NCI-H446 treated with DMSO at 0.1 percent for 48 hours (cell line): ENCODE data around the gene FAM171A1.
"Not testable (repeated sequence)": the region's sequence is repeated elsewhere in the genome, so short reads cannot be mapped to it uniquely, and the experiment has no call there.

Experiments used
- DNase-seq: peaks from one replicate; lab custom pipeline; 2025; lab: John Stamatoyannopoulos, UW

The FAM171A1 gene

GRCh38 chr10:15207410-15207809, 163.7 kb downstream of the FAM171A1 start:
- DNase-seq, result not testable (repeated sequence)

- no peak for DNase-seq
Measured at GRCh38 chr10:15202639-15203038, 168.4 kb downstream of the FAM171A1 start.

DNA sequence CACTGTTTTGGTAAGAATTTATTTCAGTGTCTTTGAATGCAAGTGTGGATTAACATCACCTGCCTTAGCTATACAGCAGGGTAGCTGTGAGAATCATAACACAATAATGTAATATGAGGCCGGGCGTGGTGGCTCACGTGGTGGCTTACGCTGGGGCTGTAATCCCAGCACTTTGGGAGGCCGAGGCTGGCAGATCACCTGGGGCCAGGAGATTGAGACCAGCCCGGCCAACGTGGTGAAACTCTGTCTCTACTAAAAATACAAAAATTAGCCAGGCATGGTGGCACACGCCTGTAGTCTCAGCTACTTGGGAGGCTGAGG, 168.8 kb downstream of the FAM171A1 start:
- DNase-seq, result not testable (repeated sequence)

DNA sequence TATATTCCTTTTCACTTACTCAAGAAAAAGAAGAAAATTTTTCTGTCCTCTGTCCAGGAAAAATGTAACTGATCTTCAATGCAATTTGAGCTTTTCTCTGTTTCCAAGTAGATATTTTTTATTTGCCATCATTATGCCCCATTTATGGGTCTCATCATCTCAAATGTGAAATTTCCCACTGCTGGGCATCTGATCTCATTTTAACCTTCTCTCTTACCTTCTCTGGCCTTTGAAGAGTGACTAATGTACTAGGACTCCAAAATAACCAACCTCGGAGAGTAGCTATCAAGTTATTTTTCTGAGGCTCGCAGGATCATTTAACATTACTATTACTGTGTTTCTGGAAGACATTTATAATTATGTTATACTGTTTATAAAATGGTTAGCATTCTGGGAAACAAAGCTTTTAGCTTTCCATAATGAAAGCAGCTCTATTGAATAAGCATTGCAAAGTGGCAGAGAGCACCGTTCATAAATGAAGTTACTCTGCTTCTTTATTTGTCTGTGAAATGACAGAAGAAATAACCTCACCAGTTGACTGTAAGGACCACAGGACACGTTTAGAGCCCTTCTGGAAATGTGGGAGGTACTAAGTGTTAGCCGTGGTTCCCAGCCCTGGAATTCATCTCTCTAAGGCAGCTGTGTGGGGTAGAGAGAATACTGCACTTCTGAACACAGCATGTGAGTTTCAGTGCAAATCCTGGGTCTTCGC, 169.3 kb downstream of the FAM171A1 start:
- DNase-seq, result no peak

GRCh38 chr10:15200626-15201025, 170.5 kb downstream of the FAM171A1 start:
- DNase-seq, result no peak

- no peak for DNase-seq
Measured at GRCh38 chr10:15197911-15198310, 173.2 kb downstream of the FAM171A1 start.

DNA sequence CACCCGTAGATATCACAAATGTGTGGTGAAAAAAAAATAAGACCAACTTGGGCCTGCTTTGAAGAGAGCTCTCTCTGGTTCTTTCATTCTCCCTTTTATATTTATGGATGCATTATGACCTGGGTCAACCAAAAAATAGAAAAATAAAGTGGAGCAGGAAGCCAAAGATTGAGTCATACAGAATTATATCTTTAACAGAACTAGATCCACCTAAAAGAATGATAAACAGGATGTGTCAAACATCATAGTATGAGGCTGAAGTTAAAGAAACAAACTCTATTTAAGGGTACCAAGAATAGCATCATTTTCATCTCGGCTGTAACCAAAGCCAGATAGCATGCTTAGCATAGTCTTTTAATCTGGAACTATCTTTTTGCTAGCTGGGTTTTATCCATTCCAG, 173.8 kb downstream of the FAM171A1 start:
- DNase-seq, result no peak

GRCh38 chr10:15196021-15196834, 174.9 kb downstream of the FAM171A1 start:
- no peak for DNase-seq

- DNase-seq, result no peak
Measured at GRCh38 chr10:15189133-15189885, 181.8 kb downstream of the FAM171A1 start.

DNA sequence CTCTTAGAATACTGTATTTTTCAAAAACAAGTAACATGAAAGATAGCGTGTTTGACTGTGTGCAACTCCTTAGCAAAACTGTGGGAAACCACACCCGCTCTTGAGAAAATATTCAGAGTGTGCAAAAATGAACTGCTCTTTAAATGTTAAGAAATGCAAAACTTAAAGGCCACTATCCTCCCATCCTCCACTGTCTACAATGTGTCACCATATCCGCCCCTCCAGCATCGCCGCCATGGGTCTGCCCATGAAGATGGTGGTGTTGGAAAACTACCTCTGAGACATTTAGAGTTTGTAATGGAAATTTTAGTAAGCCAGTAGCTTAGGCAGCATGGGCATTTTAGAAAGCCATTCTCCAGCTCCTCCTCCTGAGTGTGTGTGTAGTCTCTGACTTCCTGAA, 182.5 kb downstream of the FAM171A1 start:
- DNase-seq, result no peak

DNA sequence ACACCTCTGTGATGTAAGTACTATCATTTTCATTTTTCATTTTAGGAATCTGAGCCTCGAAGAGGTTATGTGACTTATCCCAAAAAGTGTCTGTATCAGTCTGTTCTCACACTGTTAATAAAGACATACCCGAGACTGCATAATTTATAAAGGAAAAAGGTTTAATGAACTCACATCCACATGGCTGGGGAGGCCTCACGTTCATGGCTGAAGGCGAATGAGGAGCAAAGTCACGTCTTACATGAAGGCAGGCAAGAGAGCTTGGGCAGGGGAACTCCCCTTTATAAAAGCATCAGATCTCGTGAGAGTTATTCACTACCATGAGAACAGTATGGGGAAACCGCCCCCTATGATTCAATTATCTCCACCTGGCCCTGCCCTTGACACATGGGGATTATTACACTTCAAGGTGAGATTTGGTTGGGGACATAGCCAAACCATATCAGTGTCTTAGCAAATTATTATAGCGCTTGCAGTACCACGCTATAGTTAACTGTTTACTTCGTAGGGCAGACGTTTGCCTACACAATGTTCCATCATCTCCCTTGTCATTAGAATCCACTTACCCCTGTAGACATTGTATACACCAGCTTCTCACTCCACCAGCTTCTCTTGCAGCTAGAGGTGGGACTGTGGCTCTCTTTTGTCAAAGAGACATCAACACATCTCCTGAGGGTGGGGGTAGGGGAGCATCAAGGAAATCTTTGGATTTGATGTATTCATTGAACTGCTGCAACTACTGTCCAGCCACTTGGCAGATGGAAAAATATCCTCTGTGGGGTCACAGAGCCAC, 187.2 kb downstream of the FAM171A1 start:
- DNase-seq, result no peak

DNA sequence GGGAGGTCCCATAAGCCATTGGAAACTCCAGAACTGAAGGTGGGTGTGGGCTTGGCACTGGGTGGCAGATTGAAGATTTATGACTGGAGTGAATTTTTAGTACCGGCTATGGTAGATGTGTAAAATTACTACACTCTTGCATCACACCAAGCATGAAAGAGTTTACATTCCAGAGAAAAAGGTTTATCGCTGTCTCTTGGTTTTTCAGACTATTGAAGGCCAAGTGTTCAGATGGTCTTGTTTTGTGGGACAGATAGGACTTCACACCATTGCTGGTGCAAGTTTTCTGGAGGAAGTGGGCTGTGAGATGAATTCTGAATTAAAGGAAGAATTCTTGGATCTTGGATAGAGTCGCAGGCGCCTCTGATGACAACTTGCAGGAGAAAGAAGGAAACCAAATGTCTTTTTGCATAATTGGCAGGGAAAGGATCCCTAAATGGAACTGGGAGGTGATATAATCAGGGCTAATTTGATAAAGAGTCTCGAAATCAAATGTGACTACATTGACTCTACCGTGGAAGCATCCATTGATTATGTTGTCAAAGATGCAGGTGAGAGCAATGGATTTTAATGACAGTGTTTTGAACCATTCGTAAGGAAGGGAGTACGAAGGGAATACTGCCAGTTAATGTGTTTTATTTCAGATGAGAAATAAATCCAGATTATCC, 188.4 kb downstream of the FAM171A1 start:
- no peak for DNase-seq

DNA sequence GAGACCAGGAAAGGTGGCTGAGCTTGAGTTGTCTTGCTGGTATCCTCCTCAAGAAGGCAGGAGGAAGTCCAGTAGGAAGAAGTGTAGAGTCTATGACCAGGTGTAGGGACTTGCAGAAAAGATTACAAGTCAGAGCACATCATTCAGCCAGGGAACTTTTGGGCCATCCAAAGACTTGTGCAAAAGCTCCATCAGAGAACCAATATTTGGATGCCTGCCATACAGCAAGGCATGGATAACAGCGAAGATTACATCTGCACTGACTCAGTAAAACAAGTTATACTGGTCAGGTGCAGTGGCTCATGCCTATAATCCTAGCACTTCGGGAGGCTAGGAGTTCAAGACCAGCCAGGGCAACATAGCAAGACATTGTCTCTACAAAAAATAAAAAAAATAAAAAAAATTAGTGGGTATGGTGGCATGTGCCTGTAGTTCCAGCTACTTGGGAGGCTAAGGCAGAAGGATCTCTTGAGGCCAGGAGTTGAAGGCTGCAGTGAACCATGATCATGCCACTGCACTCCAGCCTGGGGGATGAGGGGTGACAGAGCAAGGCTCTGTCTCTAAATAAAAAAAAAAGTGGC, 189.4 kb downstream of the FAM171A1 start:
- DNase-seq, result no peak

DNA sequence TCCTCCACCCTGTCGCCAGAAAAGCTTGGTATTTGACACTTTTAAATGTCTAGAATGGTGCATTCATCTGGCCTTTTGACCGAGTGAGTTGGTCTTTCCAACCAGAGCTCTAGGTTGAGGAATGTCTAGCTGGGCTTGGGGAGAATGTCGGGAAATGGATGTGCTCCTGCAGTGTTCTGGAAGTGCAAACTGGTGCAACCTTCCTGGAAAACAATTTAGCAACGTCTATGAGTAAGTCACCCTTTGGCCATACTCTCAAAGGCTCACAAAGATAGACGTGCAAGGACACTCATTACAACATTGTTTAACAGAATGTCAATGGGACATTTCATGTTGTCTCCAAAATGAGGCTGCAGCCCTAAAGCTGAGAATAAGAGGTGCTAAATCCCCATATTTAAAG, 190.4 kb downstream of the FAM171A1 start:
- no peak for DNase-seq

DNA sequence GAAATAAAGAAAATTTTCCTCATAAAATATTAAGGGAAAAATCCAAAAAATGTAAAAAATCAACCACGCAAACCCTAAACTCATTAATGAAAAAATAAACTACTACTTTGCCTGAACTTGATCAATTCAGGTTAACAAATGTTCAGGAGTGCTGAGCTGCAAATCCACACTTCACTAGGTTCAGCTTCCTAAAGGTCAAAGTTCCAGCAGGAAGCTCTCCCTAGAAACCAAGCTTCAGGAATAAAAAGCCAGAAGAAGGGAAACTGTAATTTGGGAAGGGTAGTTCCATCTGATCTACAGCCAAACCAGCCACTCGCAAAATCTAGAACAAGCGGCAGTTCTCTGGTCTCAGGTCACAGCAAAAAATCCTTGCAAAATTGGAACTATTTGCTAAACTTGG, 194.8 kb downstream of the FAM171A1 start:
- no peak for DNase-seq

GRCh38 chr10:15175587-15175986, 195.5 kb downstream of the FAM171A1 start:
- DNase-seq, result no peak

- DNase-seq, result no peak
Measured at GRCh38 chr10:15172306-15172840, 198.7 kb downstream of the FAM171A1 start.

DNA sequence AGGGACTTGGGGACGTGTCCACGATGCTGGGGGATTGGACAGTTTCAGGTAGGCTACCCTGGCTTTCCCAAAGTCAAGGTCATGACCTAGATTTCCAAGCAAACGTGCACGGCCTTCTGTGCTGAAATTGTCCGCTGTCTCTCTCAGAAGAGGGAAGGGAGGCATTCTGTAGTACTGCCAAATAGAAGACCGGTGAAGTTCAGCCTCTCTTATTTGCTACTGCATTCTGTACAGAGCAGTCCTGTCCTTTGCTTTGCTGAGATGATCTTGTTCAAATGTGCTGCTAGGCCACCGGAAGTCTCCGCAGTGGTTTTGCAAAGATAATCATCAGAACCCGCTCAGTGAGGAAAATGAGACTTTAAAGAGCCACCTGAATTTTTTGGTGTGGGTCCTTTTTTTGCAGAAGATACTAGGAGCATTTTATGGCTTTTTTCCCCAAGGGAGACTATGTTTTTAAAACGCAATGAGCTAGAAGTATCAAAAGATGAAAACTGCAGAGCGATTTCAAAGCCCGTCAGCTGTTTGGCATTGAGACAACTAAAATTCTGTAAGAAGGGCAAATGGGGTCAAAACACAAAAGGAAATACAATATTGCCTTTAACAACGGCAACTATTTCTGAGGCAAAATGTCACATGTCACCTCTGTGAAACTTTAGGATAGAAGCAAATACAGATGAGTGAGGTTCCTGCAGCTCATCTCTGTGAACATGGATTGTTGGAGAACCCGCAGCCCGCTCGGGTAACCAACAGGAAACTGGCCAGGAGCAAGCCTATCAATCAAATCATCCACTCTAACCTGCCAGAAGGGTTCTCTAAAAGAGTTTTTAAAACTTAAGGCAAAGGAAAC, 201.3 kb downstream of the FAM171A1 start:
- DNase-seq, result no peak

GRCh38 chr10:15168786-15169554, 202.1 kb downstream of the FAM171A1 start:
- DNase-seq, result peak; percentile 72
